Osteoblast (primary cell): ENCODE data around the gene ZFYVE27. TPM values are rescaled to one million over a fixed set of nuclear protein-coding genes. Genes with fewer than 3 reads are reported as not detected.

Source experiments
- DNase-seq: peaks from one replicate; pipeline ENCODE4 v3.0.0; 2011; ENCODE audit warnings: low spot score, mixed read lengths; ENCODE audit not compliant: insufficient read length; ENCODE audit errors: missing footprints
- H2AFZ ChIP-seq: 2 replicates; pipeline ENCODE4 v1.6.0; 2011; ENCODE audit warnings: mild to moderate bottlenecking, low read length
- H3K27ac ChIP-seq: 2 replicates; pipeline ENCODE4 v1.5.1; 2011; ENCODE audit warnings: mild to moderate bottlenecking, low read depth, low read length, moderate library complexity
- H3K27me3 ChIP-seq: 2 replicates; pipeline ENCODE4 v1.6.0; 2012; ENCODE audit warnings: mild to moderate bottlenecking, control low read depth, inconsistent platforms, low read length, moderate library complexity; ENCODE audit not compliant: insufficient read depth
- H3K36me3 ChIP-seq: 2 replicates; pipeline ENCODE4 v1.5.1; 2011; ENCODE audit warnings: mild to moderate bottlenecking, low read length, control low read depth, moderate library complexity; ENCODE audit not compliant: insufficient read depth
- H3K4me1 ChIP-seq: 2 replicates; pipeline ENCODE4 v1.5.1; 2011; ENCODE audit warnings: mild to moderate bottlenecking, low read length, control low read depth, moderate library complexity; ENCODE audit not compliant: insufficient read depth
- H3K4me2 ChIP-seq: 2 replicates; pipeline ENCODE4 v1.6.0; 2011; ENCODE audit warnings: mild to moderate bottlenecking, low read length; ENCODE audit not compliant: insufficient read depth
- H3K4me3 ChIP-seq: fragments of 200-600 bp; sonication (generic); 3 replicates; pipeline ENCODE4 v1.5.1; 2012; ENCODE audit warnings: mild to moderate bottlenecking, low read length, inconsistent platforms; ENCODE audit not compliant: insufficient read depth
- H3K79me2 ChIP-seq: 2 replicates; pipeline ENCODE4 v1.6.0; 2012; ENCODE audit warnings: mild to moderate bottlenecking, low read length, control low read depth, inconsistent platforms; ENCODE audit not compliant: insufficient read depth
- H3K9me3 ChIP-seq: 2 replicates; pipeline ENCODE4 v1.5.1; 2011; ENCODE audit warnings: low read depth, low read length, control low read depth
- H4K20me1 ChIP-seq: 2 replicates; pipeline ENCODE4 v1.6.0; 2012; ENCODE audit warnings: mild to moderate bottlenecking, low read length, control low read depth; ENCODE audit not compliant: insufficient read depth
- CTCF ChIP-seq: IDR thresholded peaks from 2 replicates; pipeline ENCODE4 v1.5.1; 2011; ENCODE audit warnings: mild to moderate bottlenecking, low read depth, low read length, moderate library complexity; ENCODE audit errors: extremely low read depth
- total RNA-seq: library from RNA; depleted of rRNA; stranded (reverse); fragments of >200 nt; gene quantifications from 2 replicates; pipeline ENCODE4 v1.2.3, GENCODE V29; 2012

ZFYVE27 gene
- total RNA-seq, 1 donor: 19.9 TPM

- Histone ChIP-seq H3K4me3 (no peak overlapping the region), H3K27ac (no peak overlapping the region), H3K4me1 (peaks cover 5% of the 10 kb centered on the region), H3K36me3 (no peaks in the 10 kb centered on the region), H3K9me3 (no peaks in the 10 kb centered on the region), H2AFZ (peak overlapping the region; percentile 50), H3K27me3 (no peaks in the 10 kb centered on the region), H3K79me2 (no peaks in the 10 kb centered on the region), H3K4me2 (peak overlapping the region; percentile 8), H4K20me1 (no peaks in the 10 kb centered on the region)
- peak; percentile 95 for TF ChIP-seq CTCF
- DNase-seq: peak; percentile 90
Measured at GRCh38 chr10:97731346-97732051, 5.4 kb upstream of the ZFYVE27 start.

- Histone ChIP-seq H3K27ac (no peak overlapping the region), H3K9me3 (no peaks in the 10 kb centered on the region), H3K4me1 (peaks cover 5% of the 10 kb centered on the region), H2AFZ (no peak overlapping the region), H3K27me3 (no peaks in the 10 kb centered on the region), H3K4me2 (no peak overlapping the region), H3K4me3 (no peak overlapping the region), H3K36me3 (no peaks in the 10 kb centered on the region), H3K79me2 (no peaks in the 10 kb centered on the region), H4K20me1 (no peaks in the 10 kb centered on the region)
- DNase-seq: no peak
- TF ChIP-seq CTCF: no peak
Measured at GRCh38 chr10:97732052-97732359, 4.9 kb upstream of the ZFYVE27 start.

GRCh38 chr10:97733256-97733655 lies 3.7 kb upstream of the ZFYVE27 start:
- Histone ChIP-seq H3K4me2 (no peak overlapping the region), H3K4me3 (no peak overlapping the region), H3K4me1 (peaks cover 13% of the 10 kb centered on the region), H2AFZ (no peak overlapping the region), H4K20me1 (peaks cover 9% of the 10 kb centered on the region), H3K27ac (no peak overlapping the region), H3K79me2 (peaks cover 12% of the 10 kb centered on the region), H3K9me3 (no peaks in the 10 kb centered on the region), H3K36me3 (peaks cover 1% of the 10 kb centered on the region), H3K27me3 (no peaks in the 10 kb centered on the region)
- no peak for DNase-seq
- TF ChIP-seq CTCF: no peak

- peaks cover 17% of the 10 kb centered on the region for H3K4me1 ChIP-seq
- no peak overlapping the region for H3K27ac ChIP-seq
- peaks cover 8% of the 10 kb centered on the region for H3K36me3 ChIP-seq
- H3K4me2 ChIP-seq: no peak overlapping the region
- H3K4me3 ChIP-seq: no peak overlapping the region
- TF ChIP-seq CTCF: no peak
- H4K20me1 ChIP-seq: peaks cover 15% of the 10 kb centered on the region
- no peak overlapping the region for H2AFZ ChIP-seq
- H3K9me3 ChIP-seq: no peaks in the 10 kb centered on the region
- peak; percentile 61 for DNase-seq
- no peaks in the 10 kb centered on the region for H3K27me3 ChIP-seq
- peaks cover 19% of the 10 kb centered on the region for H3K79me2 ChIP-seq
Measured at GRCh38 chr10:97734021-97734420, 2.9 kb upstream of the ZFYVE27 start.
